GM23338 (cell line): ENCODE results near the gene PDRG1. TPM values are rescaled to one million over a fixed set of nuclear protein-coding genes. Genes with fewer than 3 reads are reported as not detected.

Source experiments
- ATAC-seq: fragments of 200-7000 bp; cut with Tn5 transposase; 3 replicates; pipeline ENCODE4 v1.9.1; 2020
- DNase-seq: peaks from one replicate; pipeline ENCODE4 v3.0.0-alpha.2; 2015; ENCODE audit warnings: low spot score
- H2AFZ ChIP-seq: fragments of 200-600 bp; sonication (generic); 2 replicates; pipeline ENCODE4 v1.8.0; 2016; ENCODE audit warnings: antibody characterized with exemption, mild to moderate bottlenecking, moderate library complexity
- H3F3A ChIP-seq: fragments of 200-600 bp; sonication (generic); replicated peaks from 2 replicates; pipeline ENCODE4 v1.8.0; 2017; ENCODE audit warnings: antibody characterized with exemption, mixed run types, low read depth
- H3K27ac ChIP-seq: fragments of 200-600 bp; sonication (generic); 2 replicates; pipeline ENCODE4 v1.6.1; 2016; ENCODE audit warnings: low read depth
- H3K27me3 ChIP-seq: fragments of 200-600 bp; sonication (generic); 2 replicates; pipeline ENCODE4 v1.8.0; 2016; ENCODE audit warnings: mild to moderate bottlenecking, mixed run types, moderate library complexity; ENCODE audit not compliant: insufficient read depth
- H3K36me3 ChIP-seq: fragments of 200-600 bp; sonication (generic); 2 replicates; pipeline ENCODE4 v1.8.0; 2016; ENCODE audit warnings: mild to moderate bottlenecking; ENCODE audit not compliant: insufficient read depth
- H3K4me1 ChIP-seq: fragments of 200-600 bp; sonication (generic); 2 replicates; pipeline ENCODE4 v1.8.0; 2016; ENCODE audit warnings: mild to moderate bottlenecking, moderate library complexity; ENCODE audit not compliant: insufficient read depth
- H3K4me2 ChIP-seq: fragments of 200-600 bp; sonication (generic); 2 replicates; pipeline ENCODE4 v1.7.1; 2017; ENCODE audit warnings: mixed run types
- H3K4me3 ChIP-seq: fragments of 200-600 bp; sonication (generic); 2 replicates; pipeline ENCODE4 v1.6.1; 2016; ENCODE audit warnings: mixed run types
- H3K79me2 ChIP-seq: fragments of 200-600 bp; sonication (generic); replicated peaks from 2 replicates; pipeline ENCODE4 v1.8.0; 2017; ENCODE audit warnings: mild to moderate bottlenecking; ENCODE audit not compliant: insufficient read depth
- H3K9me2 ChIP-seq: fragments of 200-600 bp; sonication (generic); 2 replicates; pipeline ENCODE4 v1.8.0; 2017; ENCODE audit not compliant: insufficient read depth
- H4K20me1 ChIP-seq: fragments of 200-600 bp; sonication (generic); replicated peaks from 2 replicates; pipeline ENCODE4 v1.8.0; 2017; ENCODE audit warnings: mild to moderate bottlenecking; ENCODE audit not compliant: insufficient read depth
- H3K27ac Mint-ChIP-seq: 2 replicates; pipeline ENCODE4 v1.8.0; 2020; ENCODE audit warnings: inconsistent platforms, mild to moderate bottlenecking, moderate library complexity, mixed read lengths
- H3K27me3 Mint-ChIP-seq: 3 replicates; pipeline ENCODE4 v1.8.0; 2022; ENCODE audit warnings: low read depth, mild to moderate bottlenecking, moderate library complexity, mixed read lengths, inconsistent platforms; ENCODE audit not compliant: insufficient read depth, poor library complexity
- H3K36me3 Mint-ChIP-seq: 3 replicates; pipeline ENCODE4 v1.8.0; 2021; ENCODE audit warnings: low read depth, mild to moderate bottlenecking, inconsistent platforms, moderate library complexity, mixed read lengths
- H3K4me1 Mint-ChIP-seq: 3 replicates; pipeline ENCODE4 v1.8.0; 2020; ENCODE audit warnings: mild to moderate bottlenecking, inconsistent platforms, mixed read lengths
- H3K4me3 Mint-ChIP-seq: 3 replicates; pipeline ENCODE4 v1.8.0; 2021; ENCODE audit warnings: moderate library complexity, mild to moderate bottlenecking, inconsistent platforms, mixed read lengths
- H3K9me3 Mint-ChIP-seq: 3 replicates; pipeline ENCODE4 v1.8.0; 2020; ENCODE audit warnings: moderate library complexity, mild to moderate bottlenecking, inconsistent platforms, mixed read lengths
- CREB1 ChIP-seq: fragments of 250-450 bp; sonication (Bioruptor Pico); IDR thresholded peaks from 2 replicates; pipeline ENCODE4 v1.5.0; 2020; ENCODE audit warnings: low read depth, mild to moderate bottlenecking, moderate library complexity
- EZH2 ChIP-seq: fragments of 200-600 bp; sonication (generic); IDR thresholded peaks from one replicate; pipeline ENCODE4 v1.8.0; 2017; ENCODE audit warnings: antibody characterized with exemption, mild to moderate bottlenecking, low read depth; ENCODE audit not compliant: unreplicated experiment
- EZH2phosphoT487 ChIP-seq: fragments of 200-600 bp; sonication (generic); IDR thresholded peaks from one replicate; pipeline ENCODE4 v1.8.1; 2018; ENCODE audit warnings: antibody characterized with exemption; ENCODE audit not compliant: unreplicated experiment
- JUNB ChIP-seq: IDR thresholded peaks from one replicate; pipeline ENCODE4 v1.6.1; 2016; ENCODE audit warnings: antibody characterized with exemption; ENCODE audit not compliant: unreplicated experiment
- NANOG ChIP-seq: IDR thresholded peaks from 2 replicates; pipeline ENCODE4 v1.6.1; 2016; ENCODE audit warnings: antibody characterized with exemption, borderline replicate concordance
- POLR2AphosphoS5 ChIP-seq: IDR thresholded peaks from 2 replicates; pipeline ENCODE4 v1.6.1; 2016; ENCODE audit warnings: antibody characterized with exemption, low read depth
- STAT1 ChIP-seq: IDR thresholded peaks from one replicate; pipeline ENCODE4 v1.6.1; 2016; ENCODE audit warnings: antibody characterized with exemption; ENCODE audit not compliant: unreplicated experiment
- ZNF114 ChIP-seq: fragments of 250-450 bp; sonication (Bioruptor Pico); IDR thresholded peaks from 2 replicates; pipeline ENCODE4 v1.5.0; 2020; ENCODE audit warnings: mild to moderate bottlenecking, moderate library complexity
- ZNF331 ChIP-seq: fragments of 250-450 bp; sonication (Bioruptor Pico); IDR thresholded peaks from 2 replicates; pipeline ENCODE4 v1.5.0; 2020; ENCODE audit warnings: low read depth, mild to moderate bottlenecking, moderate library complexity
- polyA plus RNA-seq: library from polyadenylated mRNA; unstranded; fragments of >200 nt; fragmentation: Nextera tagmentation; extraction: Ambion mirVana; gene quantifications from 2 replicates; pipeline ENCODE4 v1.2.1, GENCODE V29; 2016
- total RNA-seq: library from RNA; depleted of rRNA; stranded (reverse); fragments of >200 nt; shearing (Covaris generic); gene quantifications from 2 replicates; pipeline ENCODE4 v1.2.3, GENCODE V29; 2014
- TF ChIP-seq, protein P1 (sequence below): IDR thresholded peaks from one replicate; pipeline ENCODE4 v1.6.1; 2018; ENCODE audit warnings: antibody characterized with exemption; ENCODE audit not compliant: unreplicated experiment
- TF ChIP-seq, protein P2 (sequence below), 2 experiments: fragments of 200-600 bp in 1 of 2; sonication (generic) in 1 of 2; conservative IDR thresholded peaks; 2 replicates each; pipeline versions ENCODE4 v1.5.1 to v1.6.1; 2016 to 2017; ENCODE audit warnings: antibody characterized with exemption in 2 of 2, low read depth in 2 of 2, mild to moderate bottlenecking in 2 of 2, moderate library complexity in 1 of 2
- TF ChIP-seq, protein P3 (sequence below): fragments of 250-450 bp; sonication (Bioruptor Pico); IDR thresholded peaks from 2 replicates; pipeline ENCODE4 v1.5.0; 2020; ENCODE audit warnings: mild to moderate bottlenecking, moderate library complexity
- TF ChIP-seq, protein P4 (sequence below): IDR thresholded peaks from 2 replicates; pipeline ENCODE4 v1.6.1; 2016; ENCODE audit warnings: antibody characterized with exemption

Gene PDRG1
- total and polyA plus RNA-seq, 2 experiments from 2014 or later = 10.5 to 27.8 TPM

DNA sequence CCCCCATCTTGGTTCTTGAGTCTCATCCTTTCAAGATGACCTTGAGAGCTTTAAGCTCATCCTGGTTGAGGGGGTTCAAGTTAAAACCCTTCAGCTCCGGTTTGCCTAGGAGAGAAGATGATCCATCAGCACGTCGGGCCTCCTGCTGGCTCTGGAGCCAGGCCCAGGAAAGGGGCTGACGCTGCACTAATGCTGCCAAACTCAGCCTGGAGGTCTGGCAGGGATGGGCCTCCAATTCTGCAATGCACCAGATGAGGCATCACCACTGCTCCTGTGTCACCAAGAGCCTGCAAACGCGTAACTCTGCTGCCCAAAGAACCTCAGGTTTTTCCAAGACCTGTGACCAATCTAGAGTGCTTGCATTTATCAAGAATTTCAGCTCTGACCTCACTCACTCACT is 6.1 kb downstream of the PDRG1 start:
- no peak for ATAC-seq

More for the DNA sequence above, 6.1 kb downstream of the PDRG1 start:
- Histone ChIP-seq H3F3A (peaks cover 6% of the 10 kb centered on the region), H2AFZ (no peak overlapping the region), H3K4me1 (peaks cover 4% of the 10 kb centered on the region), H3K36me3 (peaks cover 41% of the 10 kb centered on the region), H3K27me3 (no peaks in the 10 kb centered on the region), H3K9me2 (no peaks in the 10 kb centered on the region), H3K79me2 (peaks cover 24% of the 10 kb centered on the region), H3K27ac (no peak overlapping the region), H4K20me1 (peaks cover 59% of the 10 kb centered on the region), H3K4me3 (no peak overlapping the region), H3K4me2 (no peak overlapping the region)
- peaks cover 61% of the 10 kb centered on the region for H3K36me3 Mint-ChIP-seq
- no peak for DNase-seq
- peaks cover 2% of the 10 kb centered on the region for H3K27me3 Mint-ChIP-seq
- TF ChIP-seq NANOG = no peak
- TF ChIP-seq, protein P1, sequence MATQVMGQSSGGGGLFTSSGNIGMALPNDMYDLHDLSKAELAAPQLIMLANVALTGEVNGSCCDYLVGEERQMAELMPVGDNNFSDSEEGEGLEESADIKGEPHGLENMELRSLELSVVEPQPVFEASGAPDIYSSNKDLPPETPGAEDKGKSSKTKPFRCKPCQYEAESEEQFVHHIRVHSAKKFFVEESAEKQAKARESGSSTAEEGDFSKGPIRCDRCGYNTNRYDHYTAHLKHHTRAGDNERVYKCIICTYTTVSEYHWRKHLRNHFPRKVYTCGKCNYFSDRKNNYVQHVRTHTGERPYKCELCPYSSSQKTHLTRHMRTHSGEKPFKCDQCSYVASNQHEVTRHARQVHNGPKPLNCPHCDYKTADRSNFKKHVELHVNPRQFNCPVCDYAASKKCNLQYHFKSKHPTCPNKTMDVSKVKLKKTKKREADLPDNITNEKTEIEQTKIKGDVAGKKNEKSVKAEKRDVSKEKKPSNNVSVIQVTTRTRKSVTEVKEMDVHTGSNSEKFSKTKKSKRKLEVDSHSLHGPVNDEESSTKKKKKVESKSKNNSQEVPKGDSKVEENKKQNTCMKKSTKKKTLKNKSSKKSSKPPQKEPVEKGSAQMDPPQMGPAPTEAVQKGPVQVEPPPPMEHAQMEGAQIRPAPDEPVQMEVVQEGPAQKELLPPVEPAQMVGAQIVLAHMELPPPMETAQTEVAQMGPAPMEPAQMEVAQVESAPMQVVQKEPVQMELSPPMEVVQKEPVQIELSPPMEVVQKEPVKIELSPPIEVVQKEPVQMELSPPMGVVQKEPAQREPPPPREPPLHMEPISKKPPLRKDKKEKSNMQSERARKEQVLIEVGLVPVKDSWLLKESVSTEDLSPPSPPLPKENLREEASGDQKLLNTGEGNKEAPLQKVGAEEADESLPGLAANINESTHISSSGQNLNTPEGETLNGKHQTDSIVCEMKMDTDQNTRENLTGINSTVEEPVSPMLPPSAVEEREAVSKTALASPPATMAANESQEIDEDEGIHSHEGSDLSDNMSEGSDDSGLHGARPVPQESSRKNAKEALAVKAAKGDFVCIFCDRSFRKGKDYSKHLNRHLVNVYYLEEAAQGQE = no peak
- no peak for TF ChIP-seq EZH2phosphoT487
- TF ChIP-seq ZNF114 (CRISPR knock-in tag) = no peak
- TF ChIP-seq, protein P2, sequence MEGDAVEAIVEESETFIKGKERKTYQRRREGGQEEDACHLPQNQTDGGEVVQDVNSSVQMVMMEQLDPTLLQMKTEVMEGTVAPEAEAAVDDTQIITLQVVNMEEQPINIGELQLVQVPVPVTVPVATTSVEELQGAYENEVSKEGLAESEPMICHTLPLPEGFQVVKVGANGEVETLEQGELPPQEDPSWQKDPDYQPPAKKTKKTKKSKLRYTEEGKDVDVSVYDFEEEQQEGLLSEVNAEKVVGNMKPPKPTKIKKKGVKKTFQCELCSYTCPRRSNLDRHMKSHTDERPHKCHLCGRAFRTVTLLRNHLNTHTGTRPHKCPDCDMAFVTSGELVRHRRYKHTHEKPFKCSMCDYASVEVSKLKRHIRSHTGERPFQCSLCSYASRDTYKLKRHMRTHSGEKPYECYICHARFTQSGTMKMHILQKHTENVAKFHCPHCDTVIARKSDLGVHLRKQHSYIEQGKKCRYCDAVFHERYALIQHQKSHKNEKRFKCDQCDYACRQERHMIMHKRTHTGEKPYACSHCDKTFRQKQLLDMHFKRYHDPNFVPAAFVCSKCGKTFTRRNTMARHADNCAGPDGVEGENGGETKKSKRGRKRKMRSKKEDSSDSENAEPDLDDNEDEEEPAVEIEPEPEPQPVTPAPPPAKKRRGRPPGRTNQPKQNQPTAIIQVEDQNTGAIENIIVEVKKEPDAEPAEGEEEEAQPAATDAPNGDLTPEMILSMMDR (conservative IDR thresholded peaks at IDR 0.05; ENCODE audit: low read depth in 2 of 2) = no peak
- no peak for TF ChIP-seq POLR2AphosphoS5
- TF ChIP-seq CREB1 (CRISPR knock-in tag) = no peak
- TF ChIP-seq ZNF331 (CRISPR knock-in tag) = no peak
- TF ChIP-seq, protein P3, sequence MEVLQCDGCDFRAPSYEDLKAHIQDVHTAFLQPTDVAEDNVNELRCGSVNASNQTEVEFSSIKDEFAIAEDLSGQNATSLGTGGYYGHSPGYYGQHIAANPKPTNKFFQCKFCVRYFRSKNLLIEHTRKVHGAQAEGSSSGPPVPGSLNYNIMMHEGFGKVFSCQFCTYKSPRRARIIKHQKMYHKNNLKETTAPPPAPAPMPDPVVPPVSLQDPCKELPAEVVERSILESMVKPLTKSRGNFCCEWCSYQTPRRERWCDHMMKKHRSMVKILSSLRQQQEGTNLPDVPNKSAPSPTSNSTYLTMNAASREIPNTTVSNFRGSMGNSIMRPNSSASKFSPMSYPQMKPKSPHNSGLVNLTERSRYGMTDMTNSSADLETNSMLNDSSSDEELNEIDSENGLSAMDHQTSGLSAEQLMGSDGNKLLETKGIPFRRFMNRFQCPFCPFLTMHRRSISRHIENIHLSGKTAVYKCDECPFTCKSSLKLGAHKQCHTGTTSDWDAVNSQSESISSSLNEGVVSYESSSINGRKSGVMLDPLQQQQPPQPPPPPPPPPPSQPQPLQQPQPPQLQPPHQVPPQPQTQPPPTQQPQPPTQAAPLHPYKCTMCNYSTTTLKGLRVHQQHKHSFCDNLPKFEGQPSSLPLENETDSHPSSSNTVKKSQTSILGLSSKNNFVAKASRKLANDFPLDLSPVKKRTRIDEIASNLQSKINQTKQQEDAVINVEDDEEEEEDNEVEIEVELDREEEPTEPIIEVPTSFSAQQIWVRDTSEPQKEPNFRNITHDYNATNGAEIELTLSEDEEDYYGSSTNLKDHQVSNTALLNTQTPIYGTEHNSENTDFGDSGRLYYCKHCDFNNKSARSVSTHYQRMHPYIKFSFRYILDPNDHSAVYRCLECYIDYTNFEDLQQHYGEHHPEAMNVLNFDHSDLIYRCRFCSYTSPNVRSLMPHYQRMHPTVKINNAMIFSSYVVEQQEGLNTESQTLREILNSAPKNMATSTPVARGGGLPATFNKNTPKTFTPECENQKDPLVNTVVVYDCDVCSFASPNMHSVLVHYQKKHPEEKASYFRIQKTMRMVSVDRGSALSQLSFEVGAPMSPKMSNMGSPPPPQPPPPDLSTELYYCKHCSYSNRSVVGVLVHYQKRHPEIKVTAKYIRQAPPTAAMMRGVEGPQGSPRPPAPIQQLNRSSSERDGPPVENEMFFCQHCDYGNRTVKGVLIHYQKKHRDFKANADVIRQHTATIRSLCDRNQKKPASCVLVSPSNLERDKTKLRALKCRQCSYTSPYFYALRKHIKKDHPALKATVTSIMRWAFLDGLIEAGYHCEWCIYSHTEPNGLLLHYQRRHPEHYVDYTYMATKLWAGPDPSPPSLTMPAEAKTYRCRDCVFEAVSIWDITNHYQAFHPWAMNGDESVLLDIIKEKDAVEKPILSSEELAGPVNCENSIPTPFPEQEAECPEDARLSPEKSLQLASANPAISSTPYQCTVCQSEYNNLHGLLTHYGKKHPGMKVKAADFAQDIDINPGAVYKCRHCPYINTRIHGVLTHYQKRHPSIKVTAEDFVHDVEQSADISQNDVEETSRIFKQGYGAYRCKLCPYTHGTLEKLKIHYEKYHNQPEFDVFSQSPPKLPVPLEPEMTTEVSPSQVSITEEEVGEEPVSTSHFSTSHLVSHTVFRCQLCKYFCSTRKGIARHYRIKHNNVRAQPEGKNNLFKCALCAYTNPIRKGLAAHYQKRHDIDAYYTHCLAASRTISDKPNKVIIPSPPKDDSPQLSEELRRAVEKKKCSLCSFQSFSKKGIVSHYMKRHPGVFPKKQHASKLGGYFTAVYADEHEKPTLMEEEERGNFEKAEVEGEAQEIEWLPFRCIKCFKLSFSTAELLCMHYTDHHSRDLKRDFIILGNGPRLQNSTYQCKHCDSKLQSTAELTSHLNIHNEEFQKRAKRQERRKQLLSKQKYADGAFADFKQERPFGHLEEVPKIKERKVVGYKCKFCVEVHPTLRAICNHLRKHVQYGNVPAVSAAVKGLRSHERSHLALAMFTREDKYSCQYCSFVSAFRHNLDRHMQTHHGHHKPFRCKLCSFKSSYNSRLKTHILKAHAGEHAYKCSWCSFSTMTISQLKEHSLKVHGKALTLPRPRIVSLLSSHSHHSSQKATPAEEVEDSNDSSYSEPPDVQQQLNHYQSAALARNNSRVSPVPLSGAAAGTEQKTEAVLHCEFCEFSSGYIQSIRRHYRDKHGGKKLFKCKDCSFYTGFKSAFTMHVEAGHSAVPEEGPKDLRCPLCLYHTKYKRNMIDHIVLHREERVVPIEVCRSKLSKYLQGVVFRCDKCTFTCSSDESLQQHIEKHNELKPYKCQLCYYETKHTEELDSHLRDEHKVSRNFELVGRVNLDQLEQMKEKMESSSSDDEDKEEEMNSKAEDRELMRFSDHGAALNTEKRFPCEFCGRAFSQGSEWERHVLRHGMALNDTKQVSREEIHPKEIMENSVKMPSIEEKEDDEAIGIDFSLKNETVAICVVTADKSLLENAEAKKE (CRISPR knock-in tag) = no peak
- TF ChIP-seq, protein P4, sequence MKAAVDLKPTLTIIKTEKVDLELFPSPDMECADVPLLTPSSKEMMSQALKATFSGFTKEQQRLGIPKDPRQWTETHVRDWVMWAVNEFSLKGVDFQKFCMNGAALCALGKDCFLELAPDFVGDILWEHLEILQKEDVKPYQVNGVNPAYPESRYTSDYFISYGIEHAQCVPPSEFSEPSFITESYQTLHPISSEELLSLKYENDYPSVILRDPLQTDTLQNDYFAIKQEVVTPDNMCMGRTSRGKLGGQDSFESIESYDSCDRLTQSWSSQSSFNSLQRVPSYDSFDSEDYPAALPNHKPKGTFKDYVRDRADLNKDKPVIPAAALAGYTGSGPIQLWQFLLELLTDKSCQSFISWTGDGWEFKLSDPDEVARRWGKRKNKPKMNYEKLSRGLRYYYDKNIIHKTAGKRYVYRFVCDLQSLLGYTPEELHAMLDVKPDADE = no peak
- TF ChIP-seq JUNB = no peak
- no peak for TF ChIP-seq STAT1
- TF ChIP-seq EZH2 = no peak
- peaks cover 7% of the 10 kb centered on the region for H3K9me3 Mint-ChIP-seq
- H3K4me3 Mint-ChIP-seq = no peak overlapping the region
- H3K27ac Mint-ChIP-seq = no peak overlapping the region
- H3K4me1 Mint-ChIP-seq = peaks cover under 1% of the 10 kb centered on the region
